H9 (cell line): ENCODE results near the gene SMARCD3. TPM values are rescaled to one million over a fixed set of nuclear protein-coding genes. Genes with fewer than 3 reads are reported as not detected.

Experiments used
- DNase-seq: peaks from one replicate; pipeline ENCODE4 v3.0.0-alpha.2; 2017
- H2AFZ ChIP-seq: one replicate; pipeline ENCODE4 v1.6.1; 2013; ENCODE audit warnings: mild to moderate bottlenecking, low read length, control low read depth, moderate library complexity
- H2AK5ac ChIP-seq: 2 replicates; pipeline ENCODE4 v1.6.1; 2013; ENCODE audit warnings: low read length, control low read depth, mixed read lengths; ENCODE audit not compliant: insufficient read length
- H2BK120ac ChIP-seq: one replicate; pipeline ENCODE4 v1.6.1; 2013; ENCODE audit warnings: low read depth, mild to moderate bottlenecking, low read length, control low read depth, inconsistent platforms; ENCODE audit not compliant: poor library complexity, severe bottlenecking
- H2BK12ac ChIP-seq: 2 replicates; pipeline ENCODE4 v1.6.1; 2013; ENCODE audit warnings: low read length, control low read depth, mixed read lengths, low read depth; ENCODE audit not compliant: insufficient read length
- H2BK15ac ChIP-seq: 2 replicates; pipeline ENCODE4 v1.6.1; 2013; ENCODE audit warnings: low read depth, low read length, control low read depth
- H2BK20ac ChIP-seq: one replicate; pipeline ENCODE4 v1.6.1; 2013; ENCODE audit warnings: low read depth, mild to moderate bottlenecking, low read length, control low read depth, inconsistent platforms; ENCODE audit not compliant: poor library complexity, severe bottlenecking
- H2BK5ac ChIP-seq: 2 replicates; pipeline ENCODE4 v1.6.1; 2013; ENCODE audit warnings: low read length, control low read depth, mixed read lengths; ENCODE audit not compliant: insufficient read length
- H3K14ac ChIP-seq: 2 replicates; pipeline ENCODE4 v1.6.1; 2013; ENCODE audit warnings: low read length, control low read depth; ENCODE audit not compliant: insufficient read depth
- H3K18ac ChIP-seq: 2 replicates; pipeline ENCODE4 v1.6.1; 2013; ENCODE audit warnings: low read depth, mild to moderate bottlenecking, mixed read lengths, low read length, control low read depth; ENCODE audit not compliant: insufficient read length
- H3K23ac ChIP-seq: 2 replicates; pipeline ENCODE4 v1.6.1; 2013; ENCODE audit warnings: low read length, control low read depth, mixed read lengths, low read depth; ENCODE audit not compliant: insufficient read length
- H3K23me2 ChIP-seq: 2 replicates; pipeline ENCODE4 v1.6.1; 2013; ENCODE audit warnings: low read depth, mild to moderate bottlenecking, mixed read lengths, low read length, control low read depth; ENCODE audit not compliant: insufficient read length, poor library complexity, severe bottlenecking
- H3K27ac ChIP-seq: 2 replicates; pipeline ENCODE4 v1.5.1; 2013; ENCODE audit warnings: low read length, control low read depth, mixed read lengths, low read depth; ENCODE audit not compliant: insufficient read length
- H3K27me3 ChIP-seq: 2 replicates; pipeline ENCODE4 v1.6.1; 2013; ENCODE audit warnings: low read length, control low read depth, inconsistent platforms; ENCODE audit not compliant: insufficient read depth
- H3K4ac ChIP-seq: 2 replicates; pipeline ENCODE4 v1.6.1; 2013; ENCODE audit warnings: low read depth, mild to moderate bottlenecking, control low read depth, inconsistent platforms, low read length, moderate library complexity
- H3K4me1 ChIP-seq: 2 replicates; pipeline ENCODE4 v1.6.1; 2013; ENCODE audit warnings: low read length, control low read depth, inconsistent platforms; ENCODE audit not compliant: insufficient read depth
- H3K4me2 ChIP-seq: 2 replicates; pipeline ENCODE4 v1.6.1; 2013; ENCODE audit warnings: low read length, control low read depth, mixed read lengths; ENCODE audit not compliant: insufficient read length, insufficient read depth
- H3K56ac ChIP-seq: 2 replicates; pipeline ENCODE4 v1.6.1; 2013; ENCODE audit warnings: low read depth, mild to moderate bottlenecking, mixed read lengths, low read length, control low read depth; ENCODE audit not compliant: insufficient read length
- H3K79me1 ChIP-seq: 2 replicates; pipeline ENCODE4 v1.6.1; 2013; ENCODE audit warnings: low read depth, mild to moderate bottlenecking, moderate library complexity, low read length, control low read depth, inconsistent platforms; ENCODE audit not compliant: insufficient read depth, poor library complexity, severe bottlenecking
- H3K79me2 ChIP-seq: 2 replicates; pipeline ENCODE4 v1.6.1; 2013; ENCODE audit warnings: low read length, control low read depth, inconsistent platforms; ENCODE audit not compliant: insufficient read depth
- H3K9ac ChIP-seq: 2 replicates; pipeline ENCODE4 v1.6.1; 2013; ENCODE audit warnings: low read length, control low read depth, mixed read lengths; ENCODE audit not compliant: insufficient read length; ENCODE audit errors: extremely low read depth
- H3K9me3 ChIP-seq: one replicate; pipeline ENCODE4 v1.6.1; 2013; ENCODE audit warnings: low read depth, low read length, inconsistent platforms; ENCODE audit not compliant: control insufficient read depth
- H3T11ph ChIP-seq: one replicate; pipeline ENCODE4 v1.6.1; 2013; ENCODE audit warnings: mild to moderate bottlenecking, low read length, control low read depth, inconsistent platforms
- H4K20me1 ChIP-seq: one replicate; pipeline ENCODE4 v1.6.1; 2013; ENCODE audit not compliant: control insufficient read depth, insufficient read length, insufficient read depth
- H4K5ac ChIP-seq: 2 replicates; pipeline ENCODE4 v1.6.1; 2013; ENCODE audit warnings: low read depth, mild to moderate bottlenecking, mixed read lengths, low read length, control low read depth; ENCODE audit not compliant: insufficient read length
- H4K8ac ChIP-seq: replicated peaks from 2 replicates; pipeline ENCODE4 v1.6.1; 2013; ENCODE audit warnings: low read length, control low read depth, mixed read lengths, low read depth; ENCODE audit not compliant: insufficient read length
- H4K91ac ChIP-seq: 2 replicates; pipeline ENCODE4 v1.6.1; 2013; ENCODE audit warnings: low read depth, mild to moderate bottlenecking, moderate library complexity, mixed read lengths, low read length, control low read depth; ENCODE audit not compliant: insufficient read length
- H3K27ac Mint-ChIP-seq, 3 experiments: 2 replicates in 2 of 3; 3 replicates in 1 of 3; pipeline ENCODE4 v1.8.0; 2020 to 2021; ENCODE audit warnings: mixed read lengths in 3 of 3, mild to moderate bottlenecking in 1 of 3, moderate library complexity in 1 of 3
- H3K27me3 Mint-ChIP-seq: 2 replicates; pipeline ENCODE4 v1.8.0; 2021; ENCODE audit warnings: low read depth, mild to moderate bottlenecking, moderate library complexity, mixed read lengths
- H3K36me3 Mint-ChIP-seq, 3 experiments: 2 replicates in 2 of 3; 3 replicates in 1 of 3; pipeline ENCODE4 v1.8.0; 2020 to 2021; ENCODE audit warnings: low read depth in 3 of 3, mixed read lengths in 3 of 3; ENCODE audit not compliant: insufficient read depth in 1 of 3
- H3K4me1 Mint-ChIP-seq, 2 experiments: 2 replicates each; pipeline ENCODE4 v1.8.0; 2020; ENCODE audit warnings: mixed read lengths in 2 of 2
- H3K4me3 Mint-ChIP-seq, 2 experiments: 2 replicates in 1 of 2; 3 replicates in 1 of 2; pipeline ENCODE4 v1.8.0; 2020 to 2021; ENCODE audit warnings: mild to moderate bottlenecking in 2 of 2, mixed read lengths in 2 of 2, moderate library complexity in 1 of 2
- H3K9me3 Mint-ChIP-seq, 2 experiments: 2 replicates in 1 of 2; 3 replicates in 1 of 2; pipeline ENCODE4 v1.8.0; 2020; ENCODE audit warnings: mild to moderate bottlenecking in 2 of 2, mixed read lengths in 2 of 2, moderate library complexity in 1 of 2
- CTCF ChIP-seq: fragments of 200-600 bp; sonication (generic); conservative IDR thresholded peaks from 3 replicates; pipeline ENCODE4 v1.8.0; 2021; ENCODE audit warnings: antibody characterized with exemption, mild to moderate bottlenecking
- WGBS: extraction: QIAGEN DNeasy Blood & Tissue Kit; methylation state at CpG from one replicate; pipeline ENCODE4 v1.1.7; 2013; ENCODE audit warnings: missing lambda C conversion rate, low lambda C conversion rate, mixed read lengths; ENCODE audit not compliant: insufficient read length; ENCODE audit errors: extremely low coverage; 5-methylcytosine and 5-hydroxymethylcytosine counted together
- total RNA-seq: library from RNA; stranded (reverse); gene quantifications from 2 replicates; pipeline ENCODE4 v1.2.1, GENCODE V29; 2021

Gene SMARCD3
- total RNA-seq, 1 experiment from 2014 or later: 5.0 TPM

DNA sequence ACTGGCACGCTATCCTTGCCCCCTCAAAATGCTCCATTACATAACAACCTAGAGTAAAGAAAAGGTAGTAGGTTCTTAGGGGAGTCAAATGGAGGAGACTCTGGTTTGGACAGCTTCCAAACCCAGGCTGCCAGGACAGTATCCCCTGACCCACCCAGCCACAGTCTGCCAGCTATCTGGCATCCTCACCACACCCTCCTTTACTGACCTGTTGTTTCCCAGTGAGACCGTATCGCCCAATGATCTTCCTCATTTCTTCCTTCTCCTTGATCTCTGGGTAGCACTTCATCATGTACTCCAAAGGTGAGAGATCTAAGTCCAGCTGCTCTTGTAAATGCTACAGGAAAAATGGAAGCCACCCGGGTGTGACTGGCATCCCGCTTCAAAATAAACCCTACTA is 33.1 kb downstream of the SMARCD3 start:
- TF ChIP-seq CTCF: no peak
- no peaks in the 10 kb centered on the region for H3K27me3 ChIP-seq
- no peak overlapping the region for H4K91ac ChIP-seq
- no CpG with 5 or more reads among the region's 5 CpGs for WGBS
- H3K9ac ChIP-seq: no peak overlapping the region
- H3K18ac ChIP-seq: no peak overlapping the region
- peaks cover 7 to 8% of the 10 kb centered on the region in 2 experiments for H3K4me1 Mint-ChIP-seq
- H2BK20ac ChIP-seq: no peak overlapping the region
- no peaks in the 10 kb centered on the region for H3K9me3 ChIP-seq
- H3K79me2 ChIP-seq: no peaks in the 10 kb centered on the region
- H4K8ac ChIP-seq: no peak overlapping the region
- no peaks in the 10 kb centered on the region for H3K9me3 Mint-ChIP-seq
- no peaks in the 10 kb centered on the region for H3K27me3 Mint-ChIP-seq
- H3K56ac ChIP-seq: no peak overlapping the region
- no peak overlapping the region for H3K4ac ChIP-seq
- no peak overlapping the region for H2AK5ac ChIP-seq
- H2BK12ac ChIP-seq: no peak overlapping the region
- H3K23ac ChIP-seq: no peak overlapping the region
- no peak overlapping the region for H2BK5ac ChIP-seq
- no peak overlapping the region for H2AFZ ChIP-seq
- H4K5ac ChIP-seq: no peak overlapping the region
- H3K4me1 ChIP-seq: peaks cover 4% of the 10 kb centered on the region; the same call in 1 of the 2 replicates
- peaks cover 50 to 83% (median 65%) of the 10 kb centered on the region in 3 experiments; a peak in 6 of 7 replicates for H3K36me3 Mint-ChIP-seq
- H3K27ac Mint-ChIP-seq: no peak overlapping the region
- H2BK15ac ChIP-seq: no peak overlapping the region
- H3K4me2 ChIP-seq: no peak overlapping the region
- no peak overlapping the region for H3K14ac ChIP-seq
- no peak for DNase-seq
- no peaks in the 10 kb centered on the region for H3K79me1 ChIP-seq
- no peak overlapping the region for H3K27ac ChIP-seq
- H2BK120ac ChIP-seq: no peak overlapping the region
- H3T11ph ChIP-seq: no peak overlapping the region
- no peaks in the 10 kb centered on the region for H4K20me1 ChIP-seq
- H3K23me2 ChIP-seq: no peaks in the 10 kb centered on the region
- H3K4me3 Mint-ChIP-seq: no peak overlapping the region
